ENCODE data around the gene PREP. TPM values are rescaled to one million over a fixed set of nuclear protein-coding genes. Genes with fewer than 3 reads are reported as not detected.

The PREP gene
- total RNA-seq, 4 donors from 2014 or later: 34.6 to 71.8 (median 51.8) TPM

- Histone ChIP-seq H3K9me3 (no peaks in the 10 kb centered on the region), H3K36me3 (no peaks in the 10 kb centered on the region), H3K27me3 (no peaks in the 10 kb centered on the region), H3K27ac (no peak overlapping the region), H3K4me3 (no peak overlapping the region), H3K4me1 (no peaks in the 10 kb centered on the region)
- TF ChIP-seq POLR2A (IDR thresholded peaks at IDR 0.05) (no peak), CTCF (IDR thresholded peaks at IDR 0.05 in 4 of 5, conservative IDR thresholded peaks at IDR 0.05 in 1 of 5) (peak in 4 of 5 experiments; percentile 10 to 47 (median 28))
- in situ Hi-C loops (cut with MboI; ENCODE audit: low sequenced_read_pairs in 4 of 4): loop anchor here in 3 of 4 donors (25.0 kb wide), 1 partner anchor 1131 kb away; no protein-coding TSS in a partner anchor
- no peak for ATAC-seq
- no peak for DNase-seq
- intact Hi-C loops (cut with DNase I; ENCODE audit: low total_unique reads): loop anchor here (5.0 kb wide), 2 partner anchors 881 to 1136 kb away; no protein-coding TSS in a partner anchor
Measured at GRCh38 chr6:105431226-105431625, 28.3 kb upstream of the PREP start.

- Histone ChIP-seq H3K4me3 (no peak overlapping the region), H3K27ac (no peak overlapping the region), H3K4me1 (no peaks in the 10 kb centered on the region), H3K27me3 (no peaks in the 10 kb centered on the region), H3K36me3 (no peaks in the 10 kb centered on the region), H3K9me3 (no peaks in the 10 kb centered on the region)
- intact Hi-C loops (cut with DNase I; ENCODE audit: low total_unique reads) (loop anchor here (5.0 kb wide), 2 partner anchors 882 to 1137 kb away; no protein-coding TSS in a partner anchor), in situ Hi-C loops (cut with MboI; ENCODE audit: low sequenced_read_pairs in 4 of 4) (loop anchor here in 3 of 4 donors (25.0 kb wide), 1 partner anchor 1132 kb away; no protein-coding TSS in a partner anchor)
- TF ChIP-seq CTCF (IDR thresholded peaks at IDR 0.05 in 4 of 5, conservative IDR thresholded peaks at IDR 0.05 in 1 of 5) (no peak), POLR2A (IDR thresholded peaks at IDR 0.05) (no peak)
- ATAC-seq (no peak), DNase-seq (no peak)
Measured at GRCh38 chr6:105430685-105431084, 27.8 kb upstream of the PREP start.

GRCh38 chr6:105429676-105430075 is 26.8 kb upstream of the PREP start:
- in situ Hi-C loops (cut with MboI; ENCODE audit: low sequenced_read_pairs in 4 of 4): loop anchor here in 3 of 4 donors (10.0 to 25.0 kb wide), 2 partner anchors 345 to 1133 kb away; no protein-coding TSS in a partner anchor
- Histone ChIP-seq H3K36me3 (no peaks in the 10 kb centered on the region), H3K27me3 (no peaks in the 10 kb centered on the region), H3K27ac (no peak overlapping the region), H3K9me3 (no peaks in the 10 kb centered on the region), H3K4me3 (no peak overlapping the region), H3K4me1 (no peaks in the 10 kb centered on the region)
- TF ChIP-seq CTCF (IDR thresholded peaks at IDR 0.05 in 4 of 5, conservative IDR thresholded peaks at IDR 0.05 in 1 of 5) (no peak), POLR2A (IDR thresholded peaks at IDR 0.05) (no peak)
- DNase-seq (no peak), ATAC-seq (no peak)
- intact Hi-C loops (cut with DNase I; ENCODE audit: low total_unique reads): loop anchor here (5.0 kb wide), 2 partner anchors 883 to 1138 kb away; no protein-coding TSS in a partner anchor

- peak; percentile 42 to 70 for ATAC-seq
- intact Hi-C loops (cut with DNase I; ENCODE audit: low total_unique reads): no loop called here
- no peaks in the 10 kb centered on the region for H3K36me3 ChIP-seq
- H3K4me1 ChIP-seq: no peaks in the 10 kb centered on the region
- H3K4me3 ChIP-seq: no peak overlapping the region
- in situ Hi-C loops (cut with MboI; ENCODE audit: low sequenced_read_pairs in 4 of 4): loop anchor here in 3 of 4 donors (10.0 to 25.0 kb wide), 2 partner anchors 344 to 1134 kb away; no protein-coding TSS in a partner anchor
- H3K27me3 ChIP-seq: no peaks in the 10 kb centered on the region
- TF ChIP-seq CTCF (IDR thresholded peaks at IDR 0.05 in 4 of 5, conservative IDR thresholded peaks at IDR 0.05 in 1 of 5): no peak
- no peak for TF ChIP-seq POLR2A (IDR thresholded peaks at IDR 0.05)
- no peaks in the 10 kb centered on the region for H3K9me3 ChIP-seq
- peak in 1 of 2 donors; percentile 22 for DNase-seq
- H3K27ac ChIP-seq: no peak overlapping the region
Measured at GRCh38 chr6:105428342-105428957, 25.6 kb upstream of the PREP start.
